Measurements from ENCODE around the gene ALDH4A1. TPM values are rescaled to one million over a fixed set of nuclear protein-coding genes. Genes with fewer than 3 reads are reported as not detected.

ALDH4A1 gene
- total and polyA plus RNA-seq, 3 experiments from 2014 or later = 1.4 to 9.5 (median 9.3) TPM

DNA sequence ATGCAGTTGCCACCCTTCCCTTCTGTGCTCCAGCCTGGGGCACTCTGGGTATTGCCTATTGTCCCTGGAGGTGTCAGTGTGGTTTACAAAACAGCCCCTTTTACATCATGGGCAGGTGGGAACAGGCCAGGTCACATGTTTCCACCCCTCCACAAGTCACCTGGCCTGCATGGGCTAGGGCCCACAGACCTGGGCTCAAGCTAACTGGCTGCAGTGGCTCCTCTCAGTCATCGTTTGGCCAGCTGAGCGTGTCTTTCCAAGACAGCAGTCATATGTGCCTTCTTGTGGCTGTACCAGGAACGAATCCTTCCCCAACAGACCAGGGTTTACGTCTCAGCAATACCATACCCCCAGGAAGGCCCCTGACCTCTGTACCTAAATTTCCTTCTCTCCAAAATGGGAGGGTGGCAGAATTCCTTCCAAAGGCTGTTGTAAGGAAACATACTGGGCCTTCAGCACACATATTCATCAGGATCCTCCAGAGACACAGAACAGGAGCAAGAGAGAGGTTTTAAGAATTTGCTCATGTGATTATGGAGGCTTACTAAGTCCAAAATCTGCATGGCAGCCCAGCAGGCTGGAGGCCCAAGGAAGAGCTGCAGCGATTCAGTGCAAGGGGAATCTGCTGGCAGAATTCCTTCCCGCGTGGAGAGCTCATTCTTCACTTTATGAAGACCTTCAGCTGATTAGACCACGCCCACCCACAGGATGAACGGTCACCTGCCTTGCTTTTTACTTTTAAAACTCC, 32.3 kb downstream of the ALDH4A1 start:
- Mint-ChIP-seq H3K4me3 (no peak overlapping the region), H3K27me3 (peaks cover 3 to 9% of the 10 kb centered on the region in 2 donors), H3K27ac (peak overlapping the region in 1 of 8 donors; percentile 68), H3K9me3 (no peaks in the 10 kb centered on the region), H3K36me3 (peaks cover 0 to 1% (median 0%) of the 10 kb centered on the region in 3 donors), H3K4me1 (no peaks in the 10 kb centered on the region)
- Histone ChIP-seq H3K4me3 (ENCODE audit: low read length) (no peak overlapping the region), H3K27ac (ENCODE audit: low read depth, low read length) (no peak overlapping the region), H3K27me3 (ENCODE audit: insufficient read depth, low read length, poor library complexity, severe bottlenecking) (no peaks in the 10 kb centered on the region), H3K9me3 (ENCODE audit: low read length) (no peaks in the 10 kb centered on the region), H3K36me3 (ENCODE audit: insufficient read depth, low read length) (no peaks in the 10 kb centered on the region), H3K4me1 (ENCODE audit: insufficient read depth, low read length) (no peaks in the 10 kb centered on the region)
- ChIA-PET POLR2A (no interaction called here), CTCF (no interaction called here)
- DNase-seq = no peak

DNA sequence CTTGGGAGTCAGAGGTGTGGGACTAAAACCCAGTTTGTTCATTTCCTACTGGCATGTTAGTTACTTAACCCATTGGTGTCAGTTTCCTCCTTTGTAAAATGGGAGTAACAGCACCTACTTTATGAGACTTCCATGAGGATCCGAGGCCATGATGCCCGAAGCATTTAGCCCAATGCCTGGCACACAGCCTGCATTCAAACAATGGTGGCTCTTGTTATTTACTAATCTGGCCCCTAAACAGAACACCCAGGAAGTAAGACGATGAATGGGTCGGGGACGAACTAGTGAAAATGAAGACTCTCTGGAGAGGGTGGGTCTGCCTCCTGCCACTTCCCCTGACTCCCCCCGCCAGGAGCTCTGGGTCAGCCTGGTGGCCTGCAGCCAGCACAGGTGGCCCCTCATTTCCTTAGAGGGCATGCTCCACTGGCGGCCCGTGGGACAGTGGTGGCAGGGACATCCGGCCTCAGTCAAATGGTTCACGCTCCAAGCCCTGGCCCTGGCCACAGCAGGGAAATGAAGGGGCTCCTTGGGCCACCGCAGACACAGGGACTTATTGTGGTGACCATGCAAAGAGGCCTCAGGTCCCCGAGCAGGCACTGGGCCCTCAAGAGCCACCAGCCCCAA, 33.4 kb downstream of the ALDH4A1 start:
- H3K27ac ChIP-seq (ENCODE audit: low read depth, low read length) = no peak overlapping the region
- no peaks in the 10 kb centered on the region for H3K4me1 ChIP-seq (ENCODE audit: insufficient read depth, low read length)
- H3K4me3 ChIP-seq (ENCODE audit: low read length) = no peak overlapping the region
- Mint-ChIP-seq H3K9me3 (no peaks in the 10 kb centered on the region), H3K36me3 (peaks cover 0 to 1% (median 0%) of the 10 kb centered on the region in 3 donors), H3K4me3 (no peak overlapping the region), H3K4me1 (no peaks in the 10 kb centered on the region), H3K27me3 (peaks cover 3 to 9% of the 10 kb centered on the region in 2 donors), H3K27ac (peak overlapping the region in 1 of 8 donors; percentile 5)
- H3K27me3 ChIP-seq (ENCODE audit: insufficient read depth, low read length, poor library complexity, severe bottlenecking) = no peaks in the 10 kb centered on the region
- ChIA-PET POLR2A (no interaction called here), CTCF (no interaction called here)
- no peaks in the 10 kb centered on the region for H3K36me3 ChIP-seq (ENCODE audit: insufficient read depth, low read length)
- no peaks in the 10 kb centered on the region for H3K9me3 ChIP-seq (ENCODE audit: low read length)
- no peak for DNase-seq

DNA sequence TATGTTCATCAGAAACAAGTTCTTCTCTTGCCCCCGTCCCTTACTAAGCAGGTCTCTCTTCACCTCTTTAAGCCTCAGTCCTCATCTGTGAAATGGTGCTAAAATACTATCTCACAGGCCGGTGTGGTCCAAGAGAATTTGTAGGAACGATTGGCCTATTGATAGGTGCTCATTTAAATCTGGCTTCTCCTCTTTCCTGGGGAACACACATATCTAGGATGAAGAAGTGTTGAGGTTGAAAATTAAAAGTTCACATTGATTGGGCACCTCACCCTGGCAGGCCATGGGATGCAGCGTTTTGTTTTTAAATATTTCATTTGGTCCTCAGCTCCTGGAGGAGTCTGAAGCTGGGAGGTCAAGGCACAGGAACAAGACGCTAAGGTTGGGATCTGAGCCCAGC, 34.0 kb downstream of the ALDH4A1 start:
- Mint-ChIP-seq H3K9me3 (no peaks in the 10 kb centered on the region), H3K4me1 (no peaks in the 10 kb centered on the region), H3K27me3 (peaks cover 3 to 9% of the 10 kb centered on the region in 2 donors), H3K36me3 (peaks cover 0 to 1% (median 0%) of the 10 kb centered on the region in 3 donors), H3K27ac (no peak overlapping the region), H3K4me3 (no peak overlapping the region)
- Histone ChIP-seq H3K27me3 (ENCODE audit: insufficient read depth, low read length, poor library complexity, severe bottlenecking) (no peaks in the 10 kb centered on the region), H3K4me1 (ENCODE audit: insufficient read depth, low read length) (no peaks in the 10 kb centered on the region), H3K27ac (ENCODE audit: low read depth, low read length) (no peak overlapping the region), H3K36me3 (ENCODE audit: insufficient read depth, low read length) (no peaks in the 10 kb centered on the region), H3K9me3 (ENCODE audit: low read length) (no peaks in the 10 kb centered on the region), H3K4me3 (ENCODE audit: low read length) (no peak overlapping the region)
- CTCF ChIA-PET = no interaction called here
- no peak for DNase-seq
- POLR2A ChIA-PET = no interaction called here

DNA sequence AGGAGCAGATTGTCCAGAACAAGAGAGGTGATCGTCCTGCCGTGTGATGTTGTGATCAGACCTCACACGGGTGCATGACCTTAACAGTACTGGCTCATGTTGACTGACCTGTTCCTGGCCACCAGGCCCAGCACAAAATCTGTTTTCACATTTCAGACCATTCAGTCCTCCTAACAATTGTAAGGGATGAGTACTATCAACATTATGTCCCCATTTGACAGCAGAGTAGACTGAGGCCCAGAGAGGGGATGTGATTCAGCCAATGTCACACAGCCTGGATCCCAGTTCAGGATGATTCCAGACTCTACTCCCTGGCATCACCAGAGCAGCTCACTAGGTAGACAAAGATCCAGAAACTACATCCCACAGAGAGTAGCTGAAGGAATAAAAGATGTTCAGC, 35.5 kb downstream of the ALDH4A1 start:
- Mint-ChIP-seq H3K27ac (no peak overlapping the region), H3K27me3 (peaks cover 1 to 9% of the 10 kb centered on the region in 2 donors), H3K4me3 (no peak overlapping the region), H3K36me3 (no peaks in the 10 kb centered on the region), H3K9me3 (no peaks in the 10 kb centered on the region), H3K4me1 (no peaks in the 10 kb centered on the region)
- no peaks in the 10 kb centered on the region for H3K4me1 ChIP-seq (ENCODE audit: insufficient read depth, low read length)
- CTCF ChIA-PET = no interaction called here
- H3K4me3 ChIP-seq (ENCODE audit: low read length) = no peak overlapping the region
- H3K9me3 ChIP-seq (ENCODE audit: low read length) = no peaks in the 10 kb centered on the region
- POLR2A ChIA-PET = no interaction called here
- H3K27ac ChIP-seq (ENCODE audit: low read depth, low read length) = no peak overlapping the region
- no peaks in the 10 kb centered on the region for H3K27me3 ChIP-seq (ENCODE audit: insufficient read depth, low read length, poor library complexity, severe bottlenecking)
- H3K36me3 ChIP-seq (ENCODE audit: insufficient read depth, low read length) = no peaks in the 10 kb centered on the region
- no peak for DNase-seq

DNA sequence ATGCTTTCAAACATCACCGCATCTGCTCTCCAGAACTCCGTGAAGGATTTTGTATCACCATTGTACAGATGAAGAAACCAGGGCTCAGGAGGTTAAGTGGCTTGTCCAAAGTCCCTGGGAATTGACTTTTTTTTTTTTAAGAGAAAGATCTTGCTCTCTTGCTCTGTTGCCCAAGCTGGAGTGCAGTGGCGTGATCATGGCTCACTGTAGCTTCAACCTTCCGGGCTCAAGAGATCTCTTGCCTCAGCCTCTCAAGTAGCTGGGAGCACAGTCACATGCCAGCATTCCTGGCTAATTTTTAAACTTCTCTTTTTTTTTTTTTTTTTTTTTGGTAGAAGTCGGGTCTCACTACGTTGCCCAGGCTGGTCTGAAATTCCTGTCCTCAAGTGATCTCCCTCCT, 36.0 kb downstream of the ALDH4A1 start:
- H3K4me3 Mint-ChIP-seq = no peak overlapping the region
- Histone ChIP-seq H3K9me3 (ENCODE audit: low read length) (no peaks in the 10 kb centered on the region), H3K27ac (ENCODE audit: low read depth, low read length) (no peak overlapping the region), H3K27me3 (ENCODE audit: insufficient read depth, low read length, poor library complexity, severe bottlenecking) (no peaks in the 10 kb centered on the region), H3K4me3 (ENCODE audit: low read length) (no peak overlapping the region), H3K4me1 (ENCODE audit: insufficient read depth, low read length) (no peaks in the 10 kb centered on the region), H3K36me3 (ENCODE audit: insufficient read depth, low read length) (no peaks in the 10 kb centered on the region)
- H3K9me3 Mint-ChIP-seq = no peaks in the 10 kb centered on the region
- peak overlapping the region in 1 of 8 donors; percentile 24 for H3K27ac Mint-ChIP-seq
- H3K4me1 Mint-ChIP-seq = no peaks in the 10 kb centered on the region
- CTCF ChIA-PET = interaction anchor here (0.6 kb wide), 1 partner anchor 208 kb away, joined by 3 read pairs; no protein-coding TSS in a partner anchor
- H3K36me3 Mint-ChIP-seq = no peaks in the 10 kb centered on the region
- peaks cover 2 to 9% of the 10 kb centered on the region in 2 donors for H3K27me3 Mint-ChIP-seq
- no peak for DNase-seq
- POLR2A ChIA-PET = no interaction called here

DNA sequence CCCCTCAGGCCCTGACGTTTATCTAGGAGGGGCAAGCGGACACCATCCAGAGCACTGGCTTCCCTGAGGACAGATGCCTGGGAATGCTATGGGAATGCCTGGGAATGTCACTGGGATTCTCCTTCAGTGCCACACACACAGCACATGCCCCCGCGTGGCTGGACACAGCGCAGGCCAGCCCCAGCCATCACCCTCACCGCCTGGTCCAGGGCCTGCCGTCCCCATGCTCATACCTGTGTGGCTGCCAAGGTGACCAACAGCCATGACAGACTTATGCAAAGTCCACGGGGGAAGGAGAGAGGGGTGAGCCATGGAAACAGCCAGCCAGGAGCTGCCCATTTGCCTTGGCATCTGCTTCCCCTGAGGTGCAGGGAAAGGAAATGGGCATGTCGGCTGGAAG, 37.2 kb downstream of the ALDH4A1 start:
- no peaks in the 10 kb centered on the region for H3K36me3 ChIP-seq (ENCODE audit: insufficient read depth, low read length)
- no peak overlapping the region for H3K27ac Mint-ChIP-seq
- no peaks in the 10 kb centered on the region for H3K9me3 Mint-ChIP-seq
- no peak overlapping the region for H3K27ac ChIP-seq (ENCODE audit: low read depth, low read length)
- CTCF ChIA-PET = no interaction called here
- H3K4me3 ChIP-seq (ENCODE audit: low read length) = no peak overlapping the region
- H3K36me3 Mint-ChIP-seq = no peaks in the 10 kb centered on the region
- H3K9me3 ChIP-seq (ENCODE audit: low read length) = no peaks in the 10 kb centered on the region
- no peak overlapping the region for H3K4me3 Mint-ChIP-seq
- DNase-seq = no peak
- POLR2A ChIA-PET = no interaction called here
- no peaks in the 10 kb centered on the region for H3K4me1 ChIP-seq (ENCODE audit: insufficient read depth, low read length)
- no peaks in the 10 kb centered on the region for H3K27me3 ChIP-seq (ENCODE audit: insufficient read depth, low read length, poor library complexity, severe bottlenecking)
- peaks cover 6 to 9% of the 10 kb centered on the region in 2 donors for H3K27me3 Mint-ChIP-seq
- no peaks in the 10 kb centered on the region for H3K4me1 Mint-ChIP-seq

DNA sequence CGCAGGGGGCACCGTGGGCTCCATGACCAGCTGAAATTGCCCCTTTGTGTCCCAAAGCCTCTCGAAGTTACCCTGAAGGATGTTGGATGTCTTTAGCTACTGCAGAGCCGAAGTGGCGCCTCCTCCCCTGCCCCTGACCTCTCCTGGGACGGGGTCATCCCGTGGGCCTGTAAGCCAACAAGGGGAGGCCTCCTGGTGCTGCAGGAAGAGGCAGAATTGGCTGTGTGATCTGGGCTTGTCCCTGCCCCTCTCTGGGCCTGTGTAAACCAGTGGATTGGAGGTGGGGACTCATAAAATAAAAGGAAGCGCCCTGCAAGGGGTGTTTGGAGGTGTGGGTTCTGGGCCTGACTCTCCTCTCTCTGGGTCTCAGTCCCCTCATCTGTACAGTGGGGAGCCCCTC, 40.8 kb downstream of the ALDH4A1 start:
- Histone ChIP-seq H3K27ac (ENCODE audit: low read depth, low read length) (no peak overlapping the region), H3K36me3 (ENCODE audit: insufficient read depth, low read length) (no peaks in the 10 kb centered on the region), H3K9me3 (ENCODE audit: low read length) (no peaks in the 10 kb centered on the region), H3K27me3 (ENCODE audit: insufficient read depth, low read length, poor library complexity, severe bottlenecking) (no peaks in the 10 kb centered on the region), H3K4me3 (ENCODE audit: low read length) (no peak overlapping the region), H3K4me1 (ENCODE audit: insufficient read depth, low read length) (no peaks in the 10 kb centered on the region)
- no peak for DNase-seq
- POLR2A ChIA-PET = no interaction called here
- Mint-ChIP-seq H3K9me3 (no peaks in the 10 kb centered on the region), H3K36me3 (no peaks in the 10 kb centered on the region), H3K27ac (no peak overlapping the region), H3K27me3 (peaks cover 6% of the 10 kb centered on the region in 2 donors), H3K4me3 (no peak overlapping the region), H3K4me1 (no peaks in the 10 kb centered on the region)
- CTCF ChIA-PET = no interaction called here

DNA sequence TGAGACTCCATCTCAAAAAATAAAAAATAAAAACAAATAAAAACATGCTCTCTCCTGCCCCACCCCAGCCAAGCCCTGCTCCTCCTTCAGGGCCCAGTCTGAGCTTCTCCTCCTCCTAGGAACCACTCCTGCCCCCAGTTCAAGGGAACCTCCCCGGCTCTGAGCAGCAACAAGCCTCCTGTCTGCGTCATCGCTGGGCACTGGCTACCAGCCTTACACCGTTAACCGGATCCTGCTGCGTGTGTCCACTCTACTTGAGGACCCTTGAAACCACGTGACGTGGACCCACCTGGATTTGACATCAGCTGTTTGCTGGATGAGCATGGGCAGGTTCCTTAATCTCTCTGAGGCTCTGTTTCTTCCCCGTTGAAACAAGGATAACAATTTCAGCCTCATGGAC, 41.3 kb downstream of the ALDH4A1 start:
- H3K27ac ChIP-seq (ENCODE audit: low read depth, low read length) = no peak overlapping the region
- no peak overlapping the region for H3K4me3 ChIP-seq (ENCODE audit: low read length)
- peaks cover 6 to 10% of the 10 kb centered on the region in 2 donors for H3K27me3 Mint-ChIP-seq
- no peaks in the 10 kb centered on the region for H3K27me3 ChIP-seq (ENCODE audit: insufficient read depth, low read length, poor library complexity, severe bottlenecking)
- H3K9me3 ChIP-seq (ENCODE audit: low read length) = no peaks in the 10 kb centered on the region
- H3K4me3 Mint-ChIP-seq = no peak overlapping the region
- no peaks in the 10 kb centered on the region for H3K4me1 ChIP-seq (ENCODE audit: insufficient read depth, low read length)
- H3K9me3 Mint-ChIP-seq = no peaks in the 10 kb centered on the region
- H3K4me1 Mint-ChIP-seq = no peaks in the 10 kb centered on the region
- no peaks in the 10 kb centered on the region for H3K36me3 Mint-ChIP-seq
- ChIA-PET CTCF (no interaction called here), POLR2A (no interaction called here)
- H3K36me3 ChIP-seq (ENCODE audit: insufficient read depth, low read length) = no peaks in the 10 kb centered on the region
- no peak overlapping the region for H3K27ac Mint-ChIP-seq
- no peak for DNase-seq

All from CD8-positive, alpha-beta memory T cell (primary cell).